ENCODE data around the gene CHKB.
"Not testable (repeated sequence)": the region's sequence is repeated elsewhere in the genome, so short reads cannot be mapped to it uniquely, and the experiment has no call there.

Gene CHKB

DNA sequence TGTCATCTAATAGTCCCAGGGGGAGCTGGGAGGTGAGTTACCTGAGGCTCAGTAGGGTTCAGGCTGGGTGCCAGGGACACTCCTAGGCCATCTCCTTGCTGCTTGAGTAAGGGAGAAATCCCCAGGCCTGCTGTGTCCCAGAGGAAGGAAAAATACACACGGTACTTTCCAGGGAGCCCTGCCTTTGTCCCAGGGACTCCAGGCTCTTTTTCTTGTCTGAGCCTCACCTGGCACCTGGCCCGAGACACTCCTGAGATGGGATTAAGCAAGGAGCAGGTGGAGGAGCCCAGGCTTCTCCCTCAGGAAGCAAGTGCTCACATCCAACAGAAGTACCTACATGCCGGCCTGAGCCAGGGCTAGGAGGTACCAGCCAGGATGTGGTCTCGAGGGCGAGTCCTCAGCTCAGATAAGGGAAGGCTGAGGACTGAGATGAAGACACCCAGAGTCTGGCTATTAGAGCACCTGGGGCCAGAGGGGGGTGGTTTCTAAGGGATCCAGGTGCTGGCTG lies 37.8 kb downstream of the CHKB start:
- H4K20me1 ChIP-seq (ENCODE audit: insufficient read depth, low read length): no peaks in the 10 kb centered on the region
- H2AFZ ChIP-seq (ENCODE audit: low read length): no peak overlapping the region
- peak overlapping the region; percentile 50; the same call in 1 of the 2 replicates for H3K4me2 ChIP-seq (ENCODE audit: low read length)
- no peaks in the 10 kb centered on the region for H3K27me3 ChIP-seq (ENCODE audit: insufficient read depth, low read length)
- H3K9me2 ChIP-seq (ENCODE audit: low read depth, low read length): no peaks in the 10 kb centered on the region
- no peaks in the 10 kb centered on the region for H3K9me3 ChIP-seq (ENCODE audit: low read length)
- no peaks in the 10 kb centered on the region for H3K79me2 ChIP-seq (ENCODE audit: insufficient read depth, low read length)
- no peaks in the 10 kb centered on the region for H3K36me3 ChIP-seq (ENCODE audit: insufficient read depth, low read length)
- no peak overlapping the region for H3K9ac ChIP-seq (ENCODE audit: low read length)
- H3K4me1 ChIP-seq (ENCODE audit: insufficient read depth, low read length, severe bottlenecking): peaks cover 53% of the 10 kb centered on the region
- H3K27ac ChIP-seq (ENCODE audit: low read depth, low read length, poor library complexity, severe bottlenecking): no peak overlapping the region
- no peak overlapping the region for H3K4me3 ChIP-seq (ENCODE audit: low read depth, low read length, poor library complexity, severe bottlenecking)
- TF ChIP-seq CTCF (IDR thresholded peaks at IDR 0.05; ENCODE audit: low read length): no peak
- no peak for TF ChIP-seq EZH2 (IDR thresholded peaks at IDR 0.05; ENCODE audit: borderline replicate concordance, low read length)
- H3F3A ChIP-seq (ENCODE audit: insufficient read depth, low read length): peaks cover 11% of the 10 kb centered on the region; the same call in 1 of the 2 replicates

- no peaks in the 10 kb centered on the region for H4K20me1 ChIP-seq (ENCODE audit: insufficient read depth, low read length)
- peak overlapping the region; percentile 15 for H3K4me3 ChIP-seq (ENCODE audit: low read depth, low read length, poor library complexity, severe bottlenecking)
- no peaks in the 10 kb centered on the region for H3K79me2 ChIP-seq (ENCODE audit: insufficient read depth, low read length)
- H3K9me2 ChIP-seq (ENCODE audit: low read depth, low read length): no peaks in the 10 kb centered on the region
- H3F3A ChIP-seq (ENCODE audit: insufficient read depth, low read length): peaks cover 11% of the 10 kb centered on the region; the same call in 1 of the 2 replicates
- no peak overlapping the region for H2AFZ ChIP-seq (ENCODE audit: low read length)
- H3K4me1 ChIP-seq (ENCODE audit: insufficient read depth, low read length, severe bottlenecking): peaks cover 58% of the 10 kb centered on the region
- no peak overlapping the region; the same call in 1 of the 2 replicates for H3K9ac ChIP-seq (ENCODE audit: low read length)
- no peaks in the 10 kb centered on the region for H3K9me3 ChIP-seq (ENCODE audit: low read length)
- no peaks in the 10 kb centered on the region for H3K27me3 ChIP-seq (ENCODE audit: insufficient read depth, low read length)
- TF ChIP-seq CTCF (IDR thresholded peaks at IDR 0.05; ENCODE audit: low read length) (peak; percentile 75), EZH2 (IDR thresholded peaks at IDR 0.05; ENCODE audit: borderline replicate concordance, low read length) (no peak)
- peak overlapping the region; percentile 50 for H3K4me2 ChIP-seq (ENCODE audit: low read length)
- no peak overlapping the region for H3K27ac ChIP-seq (ENCODE audit: low read depth, low read length, poor library complexity, severe bottlenecking)
- no peaks in the 10 kb centered on the region for H3K36me3 ChIP-seq (ENCODE audit: insufficient read depth, low read length)
These were observed 38.4 kb downstream of the CHKB start for GRCh38 chr22:50544078-50544745.

DNA sequence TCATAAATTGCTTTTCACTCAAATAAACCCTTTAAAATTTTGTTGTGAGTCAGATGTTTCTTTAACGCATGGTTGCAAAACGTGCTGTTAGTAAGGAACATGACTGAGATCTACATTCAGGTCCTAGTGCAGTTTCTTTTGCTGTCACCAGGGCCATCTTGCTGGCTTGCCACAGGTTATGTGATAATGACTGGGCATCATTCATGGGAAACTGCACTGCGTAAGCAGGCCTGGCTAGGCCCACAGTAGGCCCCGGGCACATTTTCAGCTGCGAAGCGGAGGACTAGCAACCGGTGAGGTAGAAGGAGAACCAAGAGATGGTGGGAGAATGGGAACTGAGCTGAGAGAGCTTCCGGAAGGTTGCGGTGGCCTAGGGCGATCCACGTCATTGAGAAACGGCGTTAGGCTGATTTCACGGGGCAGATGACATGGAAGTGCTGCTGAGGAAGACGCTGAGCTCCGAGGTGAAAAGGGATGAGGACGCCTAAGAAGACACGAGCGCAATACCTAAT lies 40.2 kb downstream of the CHKB start:
- Histone ChIP-seq H3K4me2 (ENCODE audit: low read length) (peak overlapping the region; percentile 51; the same call in 1 of the 2 replicates), H3K9me3 (ENCODE audit: low read length) (no peaks in the 10 kb centered on the region)

GRCh38 chr22:50541667-50542026 lies 41.0 kb downstream of the CHKB start:
- peak overlapping the region; percentile 51; the same call in 1 of the 2 replicates for H3K4me2 ChIP-seq (ENCODE audit: low read length)
- H3K27ac ChIP-seq (ENCODE audit: low read depth, low read length, poor library complexity, severe bottlenecking): peak overlapping the region; percentile 97
- peaks cover 56% of the 10 kb centered on the region for H3K4me1 ChIP-seq (ENCODE audit: insufficient read depth, low read length, severe bottlenecking)
- not testable (repeated sequence) for H4K20me1 ChIP-seq (ENCODE audit: insufficient read depth, low read length); H3K9me2 ChIP-seq (ENCODE audit: low read depth, low read length); H3K36me3 ChIP-seq (ENCODE audit: insufficient read depth, low read length); H2AFZ ChIP-seq (ENCODE audit: low read length); H3K79me2 ChIP-seq (ENCODE audit: insufficient read depth, low read length); H3K9me3 ChIP-seq (ENCODE audit: low read length); H3K27me3 ChIP-seq (ENCODE audit: insufficient read depth, low read length)
- peak overlapping the region; percentile 41; the same call in 1 of the 2 replicates for H3K9ac ChIP-seq (ENCODE audit: low read length)
- peak overlapping the region; percentile 6 for H3K4me3 ChIP-seq (ENCODE audit: low read depth, low read length, poor library complexity, severe bottlenecking)
- H3F3A ChIP-seq (ENCODE audit: insufficient read depth, low read length): peaks cover 11% of the 10 kb centered on the region; the same call in 1 of the 2 replicates

More for the DNA sequence above, 40.2 kb downstream of the CHKB start:
- Histone ChIP-seq H3F3A (ENCODE audit: insufficient read depth, low read length) (peaks cover 11% of the 10 kb centered on the region; the same call in 1 of the 2 replicates), H3K4me1 (ENCODE audit: insufficient read depth, low read length, severe bottlenecking) (peaks cover 56% of the 10 kb centered on the region), H2AFZ (ENCODE audit: low read length) (no peak overlapping the region), H4K20me1 (ENCODE audit: insufficient read depth, low read length) (no peaks in the 10 kb centered on the region), H3K9ac (ENCODE audit: low read length) (no peak overlapping the region; the same call in 1 of the 2 replicates), H3K9me2 (ENCODE audit: low read depth, low read length) (no peaks in the 10 kb centered on the region), H3K27me3 (ENCODE audit: insufficient read depth, low read length) (no peaks in the 10 kb centered on the region), H3K4me3 (ENCODE audit: low read depth, low read length, poor library complexity, severe bottlenecking) (peak overlapping the region; percentile 6), H3K36me3 (ENCODE audit: insufficient read depth, low read length) (no peaks in the 10 kb centered on the region), H3K79me2 (ENCODE audit: insufficient read depth, low read length) (no peaks in the 10 kb centered on the region), H3K27ac (ENCODE audit: low read depth, low read length, poor library complexity, severe bottlenecking) (peak overlapping the region; percentile 97)
- no peak; the same call in 1 of the 2 replicates for TF ChIP-seq CTCF (IDR thresholded peaks at IDR 0.05; ENCODE audit: low read length)
- TF ChIP-seq EZH2 (IDR thresholded peaks at IDR 0.05; ENCODE audit: borderline replicate concordance, low read length): no peak
